SK-N-SH (cell line): ENCODE results near the gene PRG2. TPM values are rescaled to one million over a fixed set of nuclear protein-coding genes. Genes with fewer than 3 reads are reported as not detected.

Experiments used
- CTCF ChIA-PET: fragments of 300-600, 350-600 bp; formaldehyde crosslinking; extraction: SDS; loops from one replicate; lab custom pipeline; 2021; lab: Yijun Ruan, JAX
- POLR2A ChIA-PET: fragments of 350-600 bp; sonication (Branson Sonifier 250); formaldehyde crosslinking; extraction: SDS; loops from one replicate; lab custom pipeline; 2020; ENCODE audit warnings: antibody characterized with exemption, inconsistent platforms; lab: Yijun Ruan, JAX
- DNase-seq: peaks from one replicate; pipeline ENCODE4 v3.0.0; 2012
- H2AFZ ChIP-seq: fragments of 200-600 bp; sonication (generic); 2 replicates; pipeline ENCODE4 v1.8.1; 2016; ENCODE audit warnings: antibody characterized with exemption, mild to moderate bottlenecking, low read depth
- H3F3A ChIP-seq: fragments of 200-600 bp; sonication (generic); replicated peaks from 2 replicates; pipeline ENCODE3; 2016; ENCODE audit warnings: antibody characterized with exemption, mild to moderate bottlenecking; ENCODE audit not compliant: insufficient read depth
- H3K27ac ChIP-seq, 2 experiments: fragments of 200-500 bp in 1 of 2; fragments of 200-600 bp in 1 of 2; sonication (Bioruptor generic) in 1 of 2; sonication (generic), shearing (Covaris generic) in 1 of 2; 2 replicates each; pipeline versions ENCODE4 v1.5.1 to v1.6.1; 2014 to 2016; ENCODE audit warnings: low read depth in 2 of 2, inconsistent platforms in 1 of 2, low read length in 1 of 2, mild to moderate bottlenecking in 1 of 2, mixed read lengths in 1 of 2
- H3K27me3 ChIP-seq: fragments of 200-600 bp; sonication (generic), shearing (Covaris generic); 2 replicates; pipeline ENCODE4 v1.6.1; 2016; ENCODE audit warnings: mixed run types; ENCODE audit not compliant: insufficient read depth
- H3K36me3 ChIP-seq, 2 experiments: fragments of 200-500 bp in 1 of 2; fragments of 200-600 bp in 1 of 2; sonication (Bioruptor generic) in 1 of 2; sonication (generic) in 1 of 2; replicated peaks in 1 of 2; 2 replicates each; pipeline versions ENCODE3 to v1.5.1; 2014 to 2016; ENCODE audit warnings: low read length in 1 of 2, mild to moderate bottlenecking in 1 of 2; ENCODE audit not compliant: insufficient read depth in 2 of 2, control insufficient read depth in 1 of 2
- H3K4me1 ChIP-seq, 2 experiments: fragments of 200-500 bp in 1 of 2; fragments of 200-600 bp in 1 of 2; sonication (Bioruptor generic) in 1 of 2; sonication (generic), shearing (Covaris generic) in 1 of 2; 2 replicates each; pipeline versions ENCODE4 v1.5.1 to v1.6.1; 2014 to 2016; ENCODE audit warnings: low read depth in 1 of 2, low read length in 1 of 2, mixed run types in 1 of 2; ENCODE audit not compliant: insufficient read depth in 2 of 2, control insufficient read depth in 1 of 2
- H3K4me2 ChIP-seq: fragments of 200-600 bp; sonication (generic), shearing (Covaris generic); 2 replicates; pipeline ENCODE4 v1.6.1; 2017; ENCODE audit warnings: mixed run types
- H3K4me3 ChIP-seq, 2 experiments: fragments of 200-500 bp in 1 of 2; fragments of 200-600 bp in 1 of 2; sonication (Bioruptor generic) in 1 of 2; sonication (generic), shearing (Covaris generic) in 1 of 2; 2 replicates each; pipeline versions ENCODE4 v1.5.1 to v1.8.1; 2014 to 2016; ENCODE audit warnings: low read depth in 2 of 2, inconsistent platforms in 1 of 2, low read length in 1 of 2, mild to moderate bottlenecking in 1 of 2, mixed read lengths in 1 of 2, moderate library complexity in 1 of 2
- H3K79me2 ChIP-seq: fragments of 200-600 bp; sonication (generic); 2 replicates; pipeline ENCODE4 v1.8.1; 2017; ENCODE audit warnings: mild to moderate bottlenecking; ENCODE audit not compliant: insufficient read depth
- H3K9ac ChIP-seq: fragments of 200-600 bp; sonication (generic); 2 replicates; pipeline ENCODE4 v1.6.1; 2017; ENCODE audit warnings: mixed run types
- H3K9me2 ChIP-seq: fragments of 200-600 bp; sonication (generic); 2 replicates; pipeline ENCODE4 v1.6.1; 2017; ENCODE audit warnings: mixed run types
- H3K9me3 ChIP-seq: fragments of 200-600 bp; sonication (generic); 2 replicates; pipeline ENCODE4 v1.6.1; 2017; ENCODE audit warnings: mixed run types, mild to moderate bottlenecking, moderate library complexity
- H4K20me1 ChIP-seq: fragments of 200-600 bp; sonication (generic); 2 replicates; pipeline ENCODE4 v1.6.1; 2017; ENCODE audit warnings: mild to moderate bottlenecking, mixed run types; ENCODE audit not compliant: insufficient read depth
- ELF1 ChIP-seq: IDR thresholded peaks from 2 replicates; pipeline ENCODE4 v1.4.0; 2012
- EP300 ChIP-seq, 2 experiments: IDR thresholded peaks; 2 replicates each; pipeline versions ENCODE4 v1.4.0 to v1.6.1; 2012; ENCODE audit warnings: borderline replicate concordance in 1 of 2, low read depth in 1 of 2, low read length in 1 of 2
- IRF3 ChIP-seq: fragments of 150-350 bp; IDR thresholded peaks from 2 replicates; pipeline ENCODE4 v1.6.1; 2016; ENCODE audit warnings: mild to moderate bottlenecking, low read depth, low read length
- JUND ChIP-seq: IDR thresholded peaks from 2 replicates; pipeline ENCODE4 v1.4.0; 2012
- MXI1 ChIP-seq: IDR thresholded peaks from 2 replicates; pipeline ENCODE4 v1.6.1; 2012; ENCODE audit warnings: mild to moderate bottlenecking, low read depth, low read length, improper control_type of control experiment
- NRF1 ChIP-seq: IDR thresholded peaks from 2 replicates; pipeline ENCODE4 v1.6.1; 2012; ENCODE audit warnings: low read depth, mild to moderate bottlenecking, low read length
- RAD21 ChIP-seq: IDR thresholded peaks from 2 replicates; pipeline ENCODE4 v1.6.1; 2012; ENCODE audit warnings: mild to moderate bottlenecking, low read length
- RCOR1 ChIP-seq: fragments of 150-350 bp; IDR thresholded peaks from 2 replicates; pipeline ENCODE4 v1.6.1; 2017; ENCODE audit warnings: antibody characterized with exemption, low read length
- SMC3 ChIP-seq: IDR thresholded peaks from 2 replicates; pipeline ENCODE4 v1.6.1; 2012; ENCODE audit warnings: low read depth, low read length, improper control_type of control experiment
- USF2 ChIP-seq: fragments of 150-350 bp; IDR thresholded peaks from 2 replicates; pipeline ENCODE4 v1.6.1; 2017; ENCODE audit warnings: antibody characterized with exemption, low read length, low read depth, borderline replicate concordance
- YY1 ChIP-seq: IDR thresholded peaks from 2 replicates; pipeline ENCODE4 v1.4.0; 2012; ENCODE audit warnings: low read depth, mild to moderate bottlenecking
- WGBS: methylation state at CpG from one replicate; pipeline ENCODE4 v1.1.6; 2017; ENCODE audit warnings: low lambda C conversion rate; 5-methylcytosine and 5-hydroxymethylcytosine counted together
- polyA plus RNA-seq, 3 experiments: library from polyadenylated mRNA; depleted of rRNA; stranded (reverse); fragments of >200 nt; gene quantifications; 2 replicates each; pipeline ENCODE4 v1.2.3, GENCODE V29; 2012

PRG2 gene
- polyA plus RNA-seq, 1 of the 3 experiments (the other 2 are of a cell fraction): not detected

GRCh38 chr11:57421066-57421465 is 30.6 kb upstream of the PRG2 start:
- H3K4me1 ChIP-seq: peaks cover 15 to 19% of the 10 kb centered on the region in 2 experiments; a peak in 2 of 4 replicates
- no peak for DNase-seq
- no peaks in the 10 kb centered on the region for H3K9me2 ChIP-seq
- no peak overlapping the region for H2AFZ ChIP-seq
- H4K20me1 ChIP-seq: no peaks in the 10 kb centered on the region
- no peak overlapping the region for H3K4me3 ChIP-seq
- H3K9ac ChIP-seq: no peak overlapping the region
- H3K27ac ChIP-seq: no peak overlapping the region
- H3K9me3 ChIP-seq: no peaks in the 10 kb centered on the region
- H3K27me3 ChIP-seq: no peaks in the 10 kb centered on the region
- H3K36me3 ChIP-seq: no peaks in the 10 kb centered on the region
- no peak overlapping the region for H3K4me2 ChIP-seq
- H3K79me2 ChIP-seq: no peaks in the 10 kb centered on the region
- TF ChIP-seq YY1: no peak
- TF ChIP-seq USF2: no peak
- 77% methylated on average over 4 of the region's 4 CpGs for WGBS
- ChIA-PET CTCF (no interaction called here), POLR2A (no interaction called here)
- no peaks in the 10 kb centered on the region for H3F3A ChIP-seq

GRCh38 chr11:57419146-57419545 is 28.7 kb upstream of the PRG2 start:
- WGBS: 60% methylated on average over 3 of the region's 3 CpGs
- Histone ChIP-seq H3K9me2 (no peaks in the 10 kb centered on the region), H3K36me3 (no peaks in the 10 kb centered on the region), H3K27ac (no peak overlapping the region), H3K9ac (no peak overlapping the region), H4K20me1 (no peaks in the 10 kb centered on the region), H2AFZ (no peak overlapping the region), H3F3A (no peaks in the 10 kb centered on the region), H3K4me3 (no peak overlapping the region), H3K9me3 (no peaks in the 10 kb centered on the region), H3K27me3 (no peaks in the 10 kb centered on the region), H3K4me2 (no peak overlapping the region), H3K79me2 (no peaks in the 10 kb centered on the region), H3K4me1 (peaks cover 2 to 5% of the 10 kb centered on the region in 2 experiments; a peak in 1 of 4 replicates)
- TF ChIP-seq EP300 (IDR thresholded peaks at IDR 0.05; ENCODE audit: borderline replicate concordance in 1 of 2, low read depth in 1 of 2, low read length in 1 of 2) (no peak), ELF1 (no peak), SMC3 (no peak), IRF3 (no peak), JUND (no peak), RCOR1 (no peak), NRF1 (no peak), RAD21 (no peak), MXI1 (no peak)
- DNase-seq: no peak
- ChIA-PET POLR2A (interaction anchor here (0.7 kb wide), 1 partner anchor 86 kb away, joined by 3 read pairs; no protein-coding TSS in a partner anchor), CTCF (interaction anchor here (0.7 to 1.3 kb wide), 3 partner anchors 16 to 262 kb away, joined by 3 read pairs; no protein-coding TSS in a partner anchor)

GRCh38 chr11:57418131-57418530 is 27.7 kb upstream of the PRG2 start:
- no peaks in the 10 kb centered on the region for H3K9me2 ChIP-seq
- no peak overlapping the region for H3K4me3 ChIP-seq
- no peak for DNase-seq
- H3K36me3 ChIP-seq: no peaks in the 10 kb centered on the region
- H3K9me3 ChIP-seq: no peaks in the 10 kb centered on the region
- no peak overlapping the region for H3K4me2 ChIP-seq
- H3K4me1 ChIP-seq: peaks cover 0 to 5% of the 10 kb centered on the region in 2 experiments; a peak in 1 of 4 replicates
- ChIA-PET CTCF (interaction anchor here (0.7 to 2.0 kb wide), 3 partner anchors 15 to 40 kb away, joined by 3 to 9 read pairs (median 3); no protein-coding TSS in a partner anchor), POLR2A (no interaction called here)
- no peaks in the 10 kb centered on the region for H3F3A ChIP-seq
- no peak overlapping the region for H2AFZ ChIP-seq
- no peaks in the 10 kb centered on the region for H3K27me3 ChIP-seq
- no peaks in the 10 kb centered on the region for H3K79me2 ChIP-seq
- no peak overlapping the region for H3K27ac ChIP-seq
- H4K20me1 ChIP-seq: no peaks in the 10 kb centered on the region
- no peak for TF ChIP-seq YY1
- H3K9ac ChIP-seq: no peak overlapping the region
